Esophagus squamous epithelium (tissue), 5 donors: ENCODE results near the gene ODF4. TPM values are rescaled to one million over a fixed set of nuclear protein-coding genes. Genes with fewer than 3 reads are reported as not detected.

Experiments used
- DNase-seq: peaks from one replicate; lab custom pipeline; 2025; lab: John Stamatoyannopoulos, UW
- H3K27ac ChIP-seq, 4 donors: fragments of 200-600 bp; sonication (generic); one replicate each; pipeline ENCODE4 v1.5.1; 2016 to 2019; ENCODE audit warnings: mild to moderate bottlenecking in 1 of 4
- H3K27me3 ChIP-seq, 4 donors: fragments of 200-600 bp; sonication (generic); 1 replicate in 3 of 4; 2 replicates in 1 of 4; pipeline versions ENCODE4 v1.5.1 to v1.6.0; 2017 to 2021; ENCODE audit warnings: antibody characterized with exemption in 1 of 4
- H3K36me3 ChIP-seq, 3 donors: fragments of 200-600 bp; sonication (generic); one replicate each; pipeline ENCODE4 v1.5.1; 2016 to 2019
- H3K4me1 ChIP-seq, 3 donors: fragments of 200-600 bp; sonication (generic); one replicate each; pipeline ENCODE4 v1.5.1; 2017 to 2019
- H3K4me3 ChIP-seq, 4 donors: fragments of 200-600 bp; sonication (generic); 1 replicate in 3 of 4; 2 replicates in 1 of 4; pipeline ENCODE4 v1.5.1; 2016 to 2019; ENCODE audit warnings: mild to moderate bottlenecking in 2 of 4, moderate library complexity in 1 of 4
- H3K9me3 ChIP-seq, 3 donors: fragments of 200-600 bp; sonication (generic); one replicate each; pipeline ENCODE4 v1.5.1; 2016 to 2019
- POLR2A ChIP-seq, 4 donors: fragments of 450-650 bp; IDR thresholded peaks; one replicate each; pipeline ENCODE4 v1.6.1; 2017; ENCODE audit warnings: antibody characterized with exemption in 4 of 4, mild to moderate bottlenecking in 4 of 4, moderate library complexity in 3 of 4
- WGBS, 2 donors: methylation state at CpG; one replicate each; pipeline ENCODE4 v1.1.5; 2018; 5-methylcytosine and 5-hydroxymethylcytosine counted together
- intact Hi-C: fragments of 100-400 bp; cut with DNase I; formaldehyde crosslinking; loops from one replicate; pipeline ENCODE4 v1.15.0; 2022
- total RNA-seq, 4 donors: library from RNA; depleted of rRNA; stranded (reverse); fragments of >200 nt; gene quantifications; one replicate each; pipeline ENCODE4 v1.1.0, GENCODE V29; 2016
- TF ChIP-seq, protein P1 (sequence below), 6 experiments: fragments of 450-650 bp in 4 of 6; fragments of 200-600 bp in 2 of 6; sonication (generic) in 2 of 6; IDR thresholded peaks; one replicate each; pipeline ENCODE4 v1.5.1; 2016 to 2019; ENCODE audit warnings: antibody characterized with exemption in 6 of 6, mild to moderate bottlenecking in 4 of 6, moderate library complexity in 4 of 6
- donor health status: DM: yes; HTN: yes; CAD: no.

Gene ODF4
- total RNA-seq, 4 donors from 2014 or later = not detected

DNA sequence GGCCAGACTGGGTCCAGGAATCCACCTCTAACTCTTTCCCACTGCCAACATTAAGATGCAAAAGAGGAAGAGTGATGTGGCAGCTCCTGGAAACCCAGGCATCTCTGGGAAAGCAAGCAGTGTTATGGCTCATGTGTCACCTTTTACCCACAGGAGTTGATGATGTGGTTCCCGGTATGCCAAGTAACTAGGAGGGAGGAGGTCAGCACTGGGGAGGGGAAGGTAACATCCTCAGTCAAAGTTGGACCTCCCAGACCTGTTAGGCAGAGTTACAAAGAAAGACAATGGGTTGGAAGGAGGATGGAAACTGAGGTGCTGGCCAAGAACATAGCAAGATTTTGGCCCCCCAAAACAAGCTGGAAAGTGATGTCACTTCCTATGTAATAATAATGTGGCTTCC is 25.5 kb downstream of the ODF4 start:
- Histone ChIP-seq H3K27me3 (no peaks in the 10 kb centered on the region), H3K4me1 (peaks cover 0 to 7% (median 0%) of the 10 kb centered on the region in 3 donors), H3K4me3 (no peak overlapping the region), H3K9me3 (no peaks in the 10 kb centered on the region), H3K36me3 (peaks cover 0 to 38% (median 8%) of the 10 kb centered on the region in 3 donors), H3K27ac (peak overlapping the region in 2 of 4 donors; percentile 31 to 64)
- intact Hi-C loops = no loop called here
- WGBS, 2 donors = 60 to 67% methylated on average over 1 of the region's 1 CpG
- DNase-seq = no peak
- TF ChIP-seq, protein P1, sequence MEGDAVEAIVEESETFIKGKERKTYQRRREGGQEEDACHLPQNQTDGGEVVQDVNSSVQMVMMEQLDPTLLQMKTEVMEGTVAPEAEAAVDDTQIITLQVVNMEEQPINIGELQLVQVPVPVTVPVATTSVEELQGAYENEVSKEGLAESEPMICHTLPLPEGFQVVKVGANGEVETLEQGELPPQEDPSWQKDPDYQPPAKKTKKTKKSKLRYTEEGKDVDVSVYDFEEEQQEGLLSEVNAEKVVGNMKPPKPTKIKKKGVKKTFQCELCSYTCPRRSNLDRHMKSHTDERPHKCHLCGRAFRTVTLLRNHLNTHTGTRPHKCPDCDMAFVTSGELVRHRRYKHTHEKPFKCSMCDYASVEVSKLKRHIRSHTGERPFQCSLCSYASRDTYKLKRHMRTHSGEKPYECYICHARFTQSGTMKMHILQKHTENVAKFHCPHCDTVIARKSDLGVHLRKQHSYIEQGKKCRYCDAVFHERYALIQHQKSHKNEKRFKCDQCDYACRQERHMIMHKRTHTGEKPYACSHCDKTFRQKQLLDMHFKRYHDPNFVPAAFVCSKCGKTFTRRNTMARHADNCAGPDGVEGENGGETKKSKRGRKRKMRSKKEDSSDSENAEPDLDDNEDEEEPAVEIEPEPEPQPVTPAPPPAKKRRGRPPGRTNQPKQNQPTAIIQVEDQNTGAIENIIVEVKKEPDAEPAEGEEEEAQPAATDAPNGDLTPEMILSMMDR (IDR thresholded peaks at IDR 0.05) = no peak
- no peak for TF ChIP-seq POLR2A (IDR thresholded peaks at IDR 0.05)

DNA sequence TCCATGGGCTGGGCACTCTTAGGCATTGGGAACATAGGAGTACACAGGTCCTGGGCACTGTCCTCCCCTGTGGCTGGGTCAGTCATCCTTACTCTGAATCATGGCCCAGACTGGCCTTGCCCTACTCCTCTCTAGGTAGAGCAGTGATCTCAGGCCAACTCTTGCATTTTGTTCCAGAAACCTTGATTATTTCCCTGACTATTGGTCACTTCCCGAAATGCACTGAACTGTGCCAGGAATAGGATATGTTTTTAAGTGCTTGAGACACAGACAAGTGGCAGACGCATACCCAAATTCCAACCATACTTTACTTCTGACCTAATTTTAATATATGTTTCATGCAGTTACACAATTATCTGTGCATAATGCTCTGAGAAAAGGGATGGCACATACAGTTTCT is 26.6 kb downstream of the ODF4 start:
- H3K4me1 ChIP-seq = peaks cover 0 to under 1% (median 0%) of the 10 kb centered on the region in 3 donors
- TF ChIP-seq POLR2A (IDR thresholded peaks at IDR 0.05) = no peak
- TF ChIP-seq, protein P1 (IDR thresholded peaks at IDR 0.05) = no peak
- H3K9me3 ChIP-seq = no peaks in the 10 kb centered on the region
- intact Hi-C loops = no loop called here
- WGBS, 2 donors = 74 to 77% methylated on average over 2 of the region's 2 CpGs
- peak overlapping the region in 2 of 4 donors; percentile 29 to 31 for H3K27ac ChIP-seq
- DNase-seq = no peak
- H3K4me3 ChIP-seq = no peak overlapping the region
- H3K27me3 ChIP-seq = no peaks in the 10 kb centered on the region
- H3K36me3 ChIP-seq = peaks cover 0 to 49% (median 8%) of the 10 kb centered on the region in 3 donors

DNA sequence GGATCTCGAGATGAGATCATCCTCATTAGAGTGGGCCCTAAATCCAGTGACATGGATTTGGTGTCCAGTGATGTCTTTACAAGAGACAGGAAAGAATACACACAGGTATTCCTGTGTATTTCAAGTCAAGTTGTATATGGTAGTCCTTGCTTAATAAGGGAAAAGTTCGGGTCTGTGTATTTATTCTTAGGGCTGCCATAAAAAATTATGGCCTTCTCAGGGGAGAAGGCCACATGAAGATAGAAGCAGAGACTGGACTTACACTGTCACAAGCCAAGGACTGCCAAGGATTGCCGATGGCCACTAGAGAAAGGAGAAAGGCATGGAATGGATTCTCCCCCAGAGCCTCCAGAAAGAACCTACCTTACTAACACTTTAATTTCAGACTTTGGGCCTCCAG is 28.6 kb downstream of the ODF4 start:
- WGBS, 2 donors = 80 to 82% methylated on average over 3 of the region's 3 CpGs
- DNase-seq = no peak
- TF ChIP-seq, protein P1 (IDR thresholded peaks at IDR 0.05) = no peak
- intact Hi-C loops = no loop called here
- Histone ChIP-seq H3K27me3 (no peaks in the 10 kb centered on the region), H3K4me1 (peaks cover 0 to 5% (median 0%) of the 10 kb centered on the region in 3 donors), H3K4me3 (no peak overlapping the region), H3K27ac (no peak overlapping the region), H3K36me3 (peaks cover 0 to 58% (median 8%) of the 10 kb centered on the region in 3 donors), H3K9me3 (no peaks in the 10 kb centered on the region)

DNA sequence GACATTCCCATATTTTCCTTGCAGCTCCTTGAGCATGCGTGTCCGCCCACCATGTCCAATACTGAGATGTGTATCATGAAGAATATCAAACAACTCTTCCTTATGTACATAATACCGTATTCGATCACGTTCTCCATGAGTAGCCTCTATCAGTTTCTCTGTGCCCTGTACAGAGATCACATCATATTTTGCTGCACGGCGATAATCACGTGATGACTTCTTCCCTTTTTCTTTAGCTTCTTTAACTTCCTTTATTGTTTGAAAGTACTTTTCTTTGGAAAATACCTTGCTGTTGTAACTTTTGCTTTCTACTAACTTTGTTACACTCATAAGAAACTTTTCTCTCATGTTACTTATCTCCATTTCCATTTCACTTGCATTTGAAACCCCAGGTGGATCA is 30.3 kb downstream of the ODF4 start:
- no peak overlapping the region for H3K27ac ChIP-seq
- peaks cover 0 to 8% (median under 1%) of the 10 kb centered on the region in 3 donors for H3K4me1 ChIP-seq
- TF ChIP-seq POLR2A (IDR thresholded peaks at IDR 0.05) = no peak
- TF ChIP-seq, protein P1 (IDR thresholded peaks at IDR 0.05) = no peak
- H3K9me3 ChIP-seq = no peaks in the 10 kb centered on the region
- no peak overlapping the region for H3K4me3 ChIP-seq
- H3K36me3 ChIP-seq = peaks cover 0 to 48% (median 8%) of the 10 kb centered on the region in 3 donors
- no peaks in the 10 kb centered on the region for H3K27me3 ChIP-seq
- intact Hi-C loops = no loop called here
- WGBS, 2 donors = 82 to 87% methylated on average over 8 of the region's 8 CpGs
- no peak for DNase-seq

DNA sequence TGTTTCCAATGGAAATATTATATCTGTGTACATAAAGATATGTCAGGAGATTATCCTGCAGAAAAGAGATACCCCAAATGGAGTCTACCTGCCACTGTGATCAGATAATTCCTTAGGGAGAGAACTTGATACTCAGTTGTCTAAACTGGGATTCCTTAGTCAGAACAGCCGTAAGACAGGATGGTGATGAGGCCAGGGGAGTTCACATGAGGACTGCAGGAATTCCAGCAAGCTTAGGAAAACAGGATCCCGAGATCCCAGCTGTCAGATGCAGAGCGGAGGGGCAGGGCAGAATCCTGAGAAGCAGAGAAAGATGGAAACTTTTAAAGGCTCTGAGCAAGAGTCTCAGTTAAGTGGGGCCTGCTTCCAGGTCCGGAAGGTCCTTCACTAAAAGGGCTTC is 32.1 kb downstream of the ODF4 start:
- no peak for TF ChIP-seq POLR2A (IDR thresholded peaks at IDR 0.05)
- TF ChIP-seq, protein P1 (IDR thresholded peaks at IDR 0.05) = no peak
- 65 to 85% methylated on average over 4 of the region's 4 CpGs for WGBS, 2 donors
- intact Hi-C loops = no loop called here

More for the DNA sequence above, 32.1 kb downstream of the ODF4 start:
- DNase-seq = no peak
- Histone ChIP-seq H3K27me3 (no peaks in the 10 kb centered on the region), H3K4me1 (peaks cover 0 to 23% (median 11%) of the 10 kb centered on the region in 3 donors), H3K4me3 (no peak overlapping the region), H3K36me3 (peaks cover 0 to 41% (median 8%) of the 10 kb centered on the region in 3 donors), H3K27ac (no peak overlapping the region), H3K9me3 (no peaks in the 10 kb centered on the region)
